Measurements from ENCODE around the gene NR6A1. TPM values are rescaled to one million over a fixed set of nuclear protein-coding genes. Genes with fewer than 3 reads are reported as not detected.

The NR6A1 gene
- total RNA-seq, 1 experiment from 2014 or later: 99.3 TPM

DNA sequence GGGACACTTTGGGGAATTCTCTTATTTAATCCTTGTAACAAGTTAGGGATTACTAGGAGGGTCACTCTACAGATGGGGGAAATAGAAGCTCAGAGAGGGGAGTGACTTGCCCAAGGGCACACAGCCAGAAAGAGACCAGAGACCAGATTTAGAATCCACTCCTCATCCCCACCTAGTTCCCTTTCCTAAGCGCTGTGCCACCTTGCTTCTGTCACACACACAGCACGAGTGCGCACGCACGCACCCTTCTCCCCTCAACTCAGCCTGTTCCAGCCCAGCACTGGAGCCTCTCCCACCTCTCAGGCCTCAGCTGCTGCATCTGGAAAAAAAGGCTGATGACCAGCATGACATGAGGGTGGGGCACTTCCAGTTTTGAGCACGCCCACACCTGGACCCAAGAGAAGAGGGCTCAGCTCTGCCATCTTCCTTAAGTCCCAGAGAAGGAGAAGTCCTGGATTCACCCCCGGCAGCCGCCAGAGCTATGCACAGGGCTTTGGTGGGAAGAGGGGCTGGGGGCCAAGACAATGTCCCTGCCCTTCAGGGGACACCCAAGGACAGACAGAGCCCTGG is 282.4 kb downstream of the NR6A1 start:
- H3K36me3 Mint-ChIP-seq (ENCODE audit: insufficient read depth in 1 of 3, low read depth in 3 of 3): no peaks in the 10 kb centered on the region
- H3K27me3 ChIP-seq (ENCODE audit: insufficient read depth, low read length): no peaks in the 10 kb centered on the region
- H3T11ph ChIP-seq (ENCODE audit: low read length): no peak overlapping the region
- no CpG with 5 or more reads among the region's 8 CpGs for WGBS (ENCODE audit: extremely low coverage, insufficient read length, low lambda C conversion rate)
- no peak overlapping the region for H3K9ac ChIP-seq (ENCODE audit: extremely low read depth, insufficient read length, low read length)
- no peak overlapping the region for H2AFZ ChIP-seq (ENCODE audit: low read length)
- H4K91ac ChIP-seq (ENCODE audit: insufficient read length, low read depth, low read length): no peak overlapping the region
- no peak overlapping the region for H2BK120ac ChIP-seq (ENCODE audit: low read depth, low read length, poor library complexity, severe bottlenecking)
- no peak overlapping the region for H4K8ac ChIP-seq (replicated peaks; ENCODE audit: insufficient read length, low read depth, low read length)
- H3K4me2 ChIP-seq (ENCODE audit: insufficient read depth, insufficient read length, low read length): no peak overlapping the region
- H3K79me1 ChIP-seq (ENCODE audit: insufficient read depth, low read depth, low read length, poor library complexity, severe bottlenecking): no peaks in the 10 kb centered on the region
- no peak overlapping the region for H3K27ac Mint-ChIP-seq
- no peak overlapping the region for H2AK5ac ChIP-seq (ENCODE audit: insufficient read length, low read length)
- no peak overlapping the region for H2BK15ac ChIP-seq (ENCODE audit: low read depth, low read length)
- no peak overlapping the region; the same call in 1 of the 2 replicates for H3K14ac ChIP-seq (ENCODE audit: insufficient read depth, low read length)
- H3K4ac ChIP-seq (ENCODE audit: low read depth, low read length): no peak overlapping the region
- no peak overlapping the region for H3K18ac ChIP-seq (ENCODE audit: insufficient read length, low read depth, low read length)
- H3K56ac ChIP-seq (ENCODE audit: insufficient read length, low read depth, low read length): no peak overlapping the region
- H2BK20ac ChIP-seq (ENCODE audit: low read depth, low read length, poor library complexity, severe bottlenecking): no peak overlapping the region
- peaks cover 21% of the 10 kb centered on the region for H3K27me3 Mint-ChIP-seq (ENCODE audit: low read depth)
- no peak overlapping the region for H2BK5ac ChIP-seq (ENCODE audit: insufficient read length, low read length)
- no peak for DNase-seq
- H3K4me3 Mint-ChIP-seq: no peak overlapping the region
- peaks cover 17 to 50% of the 10 kb centered on the region in 2 experiments for H3K4me1 Mint-ChIP-seq
- H3K27ac ChIP-seq (ENCODE audit: insufficient read length, low read depth, low read length): no peak overlapping the region
- no peaks in the 10 kb centered on the region for H3K9me3 ChIP-seq (ENCODE audit: control insufficient read depth, low read depth, low read length)
- H3K4me1 ChIP-seq (ENCODE audit: insufficient read depth, low read length): no peaks in the 10 kb centered on the region
- H3K23me2 ChIP-seq (ENCODE audit: insufficient read length, low read depth, low read length, poor library complexity, severe bottlenecking): no peaks in the 10 kb centered on the region
- TF ChIP-seq, protein P1, sequence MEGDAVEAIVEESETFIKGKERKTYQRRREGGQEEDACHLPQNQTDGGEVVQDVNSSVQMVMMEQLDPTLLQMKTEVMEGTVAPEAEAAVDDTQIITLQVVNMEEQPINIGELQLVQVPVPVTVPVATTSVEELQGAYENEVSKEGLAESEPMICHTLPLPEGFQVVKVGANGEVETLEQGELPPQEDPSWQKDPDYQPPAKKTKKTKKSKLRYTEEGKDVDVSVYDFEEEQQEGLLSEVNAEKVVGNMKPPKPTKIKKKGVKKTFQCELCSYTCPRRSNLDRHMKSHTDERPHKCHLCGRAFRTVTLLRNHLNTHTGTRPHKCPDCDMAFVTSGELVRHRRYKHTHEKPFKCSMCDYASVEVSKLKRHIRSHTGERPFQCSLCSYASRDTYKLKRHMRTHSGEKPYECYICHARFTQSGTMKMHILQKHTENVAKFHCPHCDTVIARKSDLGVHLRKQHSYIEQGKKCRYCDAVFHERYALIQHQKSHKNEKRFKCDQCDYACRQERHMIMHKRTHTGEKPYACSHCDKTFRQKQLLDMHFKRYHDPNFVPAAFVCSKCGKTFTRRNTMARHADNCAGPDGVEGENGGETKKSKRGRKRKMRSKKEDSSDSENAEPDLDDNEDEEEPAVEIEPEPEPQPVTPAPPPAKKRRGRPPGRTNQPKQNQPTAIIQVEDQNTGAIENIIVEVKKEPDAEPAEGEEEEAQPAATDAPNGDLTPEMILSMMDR (conservative IDR thresholded peaks at IDR 0.05): no peak
- H2BK12ac ChIP-seq (ENCODE audit: insufficient read length, low read depth, low read length): no peak overlapping the region
- H3K79me2 ChIP-seq (ENCODE audit: insufficient read depth, low read length): no peaks in the 10 kb centered on the region
- H3K23ac ChIP-seq (ENCODE audit: insufficient read length, low read depth, low read length): no peak overlapping the region
- no peaks in the 10 kb centered on the region for H3K9me3 Mint-ChIP-seq
- H4K5ac ChIP-seq (ENCODE audit: insufficient read length, low read depth, low read length): no peak overlapping the region
- no peaks in the 10 kb centered on the region for H4K20me1 ChIP-seq (ENCODE audit: control insufficient read depth, insufficient read depth, insufficient read length)

All from H9 (cell line).